Keratinocyte (primary cell): ENCODE data around the gene ACBD3. TPM values are rescaled to one million over a fixed set of nuclear protein-coding genes. Genes with fewer than 3 reads are reported as not detected.

Experiments
- DNase-seq: peaks from one replicate; pipeline ENCODE4 v3.0.0-alpha.2; 2011; ENCODE audit warnings: low read depth, missing footprints, low spot score
- FAIRE-seq: peaks from 2 replicates; lab custom pipeline; 2011; peaks lifted over from hg19 to GRCh38; lab: Jason Lieb, UNC
- H2AFZ ChIP-seq: 2 replicates; pipeline ENCODE4 v1.6.0; 2012; ENCODE audit warnings: low read length, control low read depth, inconsistent platforms; ENCODE audit not compliant: control insufficient read depth
- H3K27ac ChIP-seq: 2 replicates; pipeline ENCODE4 v1.5.1; 2011; ENCODE audit warnings: low read length; ENCODE audit not compliant: control insufficient read depth, insufficient read depth
- H3K27me3 ChIP-seq: 3 replicates; pipeline ENCODE4 v1.6.0; 2011; ENCODE audit warnings: low read length; ENCODE audit not compliant: control insufficient read depth, insufficient read depth; ENCODE audit errors: extremely low read depth
- H3K36me3 ChIP-seq, 2 experiments: 2 replicates in 1 of 2; 3 replicates in 1 of 2; pipeline ENCODE4 v1.5.1; 2011; ENCODE audit warnings: low read length in 2 of 2, mild to moderate bottlenecking in 1 of 2; ENCODE audit not compliant: control insufficient read depth in 2 of 2, insufficient read depth in 2 of 2; ENCODE audit errors: extremely low read depth in 1 of 2
- H3K4me1 ChIP-seq: 3 replicates; pipeline ENCODE4 v1.5.1; 2011; ENCODE audit warnings: low read length; ENCODE audit not compliant: control insufficient read depth, insufficient read depth; ENCODE audit errors: extremely low read depth
- H3K4me2 ChIP-seq: 3 replicates; pipeline ENCODE4 v1.6.0; 2011; ENCODE audit warnings: low read depth, low read length; ENCODE audit not compliant: control insufficient read depth, insufficient read depth; ENCODE audit errors: extremely low read depth
- H3K4me3 ChIP-seq, 3 experiments: fragments of 200-600 bp in 1 of 3; sonication (generic) in 1 of 3; 2 replicates in 2 of 3; 3 replicates in 1 of 3; pipeline ENCODE4 v1.5.1; 2011 to 2016; ENCODE audit warnings: low read length in 3 of 3, mild to moderate bottlenecking in 3 of 3, control low read depth in 2 of 3, inconsistent platforms in 1 of 3, low read depth in 1 of 3, mixed read lengths in 1 of 3, mixed run types in 1 of 3, moderate library complexity in 1 of 3; ENCODE audit not compliant: control insufficient read depth in 2 of 3, insufficient read depth in 2 of 3; ENCODE audit errors: extremely low read depth in 1 of 3
- H3K79me2 ChIP-seq: 2 replicates; pipeline ENCODE4 v1.6.0; 2012; ENCODE audit warnings: low read length; ENCODE audit not compliant: control insufficient read depth, insufficient read depth
- H3K9ac ChIP-seq: 3 replicates; pipeline ENCODE4 v1.6.0; 2011; ENCODE audit warnings: low read length; ENCODE audit not compliant: control insufficient read depth, insufficient read depth; ENCODE audit errors: extremely low read depth
- H3K9me1 ChIP-seq: 3 replicates; pipeline ENCODE4 v1.6.0; 2011; ENCODE audit warnings: low read length; ENCODE audit not compliant: control insufficient read depth, insufficient read depth; ENCODE audit errors: extremely low read depth
- H3K9me3 ChIP-seq: 2 replicates; pipeline ENCODE4 v1.5.1; 2012; ENCODE audit warnings: low read depth, low read length; ENCODE audit not compliant: control insufficient read depth
- H4K20me1 ChIP-seq: 3 replicates; pipeline ENCODE4 v1.6.0; 2011; ENCODE audit warnings: low read length; ENCODE audit not compliant: control insufficient read depth, insufficient read depth; ENCODE audit errors: extremely low read depth
- EZH2 ChIP-seq: IDR thresholded peaks from one replicate; pipeline ENCODE4 v1.6.1; 2012; ENCODE audit warnings: inconsistent platforms, mild to moderate bottlenecking, low read length, moderate library complexity
- dilution Hi-C: fragments of 300-500 bp; cut with MboI; formaldehyde crosslinking; loops from one replicate; pipeline ENCODE4 v1.7.0; 2020; ENCODE audit warnings: low sequenced_read_pairs; ENCODE audit not compliant: extremely low pct_ligation_motif_present
- polyA plus RNA-seq, 5 experiments: library from polyadenylated mRNA; depleted of rRNA in 3 of 5; stranded (reverse) in 3 of 5; stranded (forward) in 1 of 5; unstranded in 1 of 5; fragments of >200 nt; gene quantifications; 1 replicate in 1 of 5; 2 replicates in 3 of 5; 3 replicates in 1 of 5; pipeline versions ENCODE4 v1.2.1 to v1.2.3, GENCODE V29; 2011 to 2012; ENCODE audit warnings: missing spikeins in 2 of 5, low read depth in 1 of 5, low replicate concordance in 1 of 5
- TF ChIP-seq, protein P1 (sequence below), 3 experiments: IDR thresholded peaks in 1 of 3; conservative IDR thresholded peaks in 1 of 3; optimal IDR thresholded peaks in 1 of 3; 2 replicates in 2 of 3; 3 replicates in 1 of 3; pipeline versions ENCODE3 to v1.5.1; 2011; ENCODE audit warnings: low read length in 3 of 3, mild to moderate bottlenecking in 3 of 3, moderate library complexity in 2 of 3, control low read depth in 1 of 3, inconsistent platforms in 1 of 3; ENCODE audit not compliant: insufficient read depth in 2 of 3; ENCODE audit errors: extremely low read depth in 1 of 3

ACBD3 gene
- polyA plus RNA-seq, 1 donor (not counting 4 experiments of a cell fraction or from before 2014, with no cell fraction given) = 43.1 TPM

DNA sequence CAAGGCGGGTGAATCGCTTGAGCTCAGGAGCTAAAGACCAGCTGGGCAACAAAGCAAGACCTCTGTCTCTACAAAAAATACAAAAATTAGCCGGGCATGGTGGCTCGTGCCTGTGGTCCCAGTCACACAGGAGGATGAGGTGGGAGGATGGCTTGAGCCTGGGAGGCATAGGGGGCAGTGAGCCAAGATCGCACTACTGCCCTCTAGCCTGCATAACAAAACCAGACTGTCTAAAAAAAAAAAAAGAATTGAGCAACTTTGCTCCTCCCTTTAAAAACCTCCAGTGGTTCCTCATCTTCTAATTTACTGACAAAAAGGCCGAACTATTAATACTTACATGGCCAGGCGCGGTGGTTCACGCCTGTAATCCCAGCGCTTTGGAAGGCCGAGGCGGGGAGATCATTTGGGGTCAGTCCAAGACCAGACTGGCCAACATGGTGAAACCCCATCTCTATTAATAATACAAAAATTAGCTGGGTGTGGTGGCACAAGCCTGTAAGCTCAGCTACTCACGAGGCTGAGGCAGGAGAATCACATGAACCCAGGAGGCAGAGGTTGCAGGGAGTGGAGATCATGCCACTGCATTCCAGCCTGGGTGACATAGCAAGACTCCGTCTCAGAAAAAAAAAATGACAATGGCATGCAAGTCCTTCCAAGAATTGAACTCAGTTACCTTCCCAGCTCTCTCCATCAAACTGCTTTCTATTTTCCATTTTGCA, 4.4 kb downstream of the ACBD3 start:
- no peak for TF ChIP-seq EZH2
- TF ChIP-seq, protein P1, sequence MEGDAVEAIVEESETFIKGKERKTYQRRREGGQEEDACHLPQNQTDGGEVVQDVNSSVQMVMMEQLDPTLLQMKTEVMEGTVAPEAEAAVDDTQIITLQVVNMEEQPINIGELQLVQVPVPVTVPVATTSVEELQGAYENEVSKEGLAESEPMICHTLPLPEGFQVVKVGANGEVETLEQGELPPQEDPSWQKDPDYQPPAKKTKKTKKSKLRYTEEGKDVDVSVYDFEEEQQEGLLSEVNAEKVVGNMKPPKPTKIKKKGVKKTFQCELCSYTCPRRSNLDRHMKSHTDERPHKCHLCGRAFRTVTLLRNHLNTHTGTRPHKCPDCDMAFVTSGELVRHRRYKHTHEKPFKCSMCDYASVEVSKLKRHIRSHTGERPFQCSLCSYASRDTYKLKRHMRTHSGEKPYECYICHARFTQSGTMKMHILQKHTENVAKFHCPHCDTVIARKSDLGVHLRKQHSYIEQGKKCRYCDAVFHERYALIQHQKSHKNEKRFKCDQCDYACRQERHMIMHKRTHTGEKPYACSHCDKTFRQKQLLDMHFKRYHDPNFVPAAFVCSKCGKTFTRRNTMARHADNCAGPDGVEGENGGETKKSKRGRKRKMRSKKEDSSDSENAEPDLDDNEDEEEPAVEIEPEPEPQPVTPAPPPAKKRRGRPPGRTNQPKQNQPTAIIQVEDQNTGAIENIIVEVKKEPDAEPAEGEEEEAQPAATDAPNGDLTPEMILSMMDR (optimal IDR thresholded peaks at IDR 0.05 in 1 of 3, IDR thresholded peaks at IDR 0.05 in 1 of 3, conservative IDR thresholded peaks at IDR 0.05 in 1 of 3; ENCODE audit: extremely low read depth in 1 of 3, insufficient read depth in 2 of 3, low read length in 3 of 3) = peak; percentile 17 to 63 (median 55)
- dilution Hi-C loops = no loop called here
- Histone ChIP-seq H3K4me3 (no peak overlapping the region), H2AFZ (no peak overlapping the region), H3K27ac (peak overlapping the region; percentile 10), H4K20me1 (peaks cover 5% of the 10 kb centered on the region), H3K4me2 (peak overlapping the region; percentile 17), H3K36me3 (peaks cover 0 to 3% of the 10 kb centered on the region in 2 experiments), H3K9me3 (no peaks in the 10 kb centered on the region), H3K79me2 (peaks cover 90% of the 10 kb centered on the region), H3K9me1 (peaks cover 2% of the 10 kb centered on the region), H3K27me3 (no peaks in the 10 kb centered on the region), H3K4me1 (peaks cover 33% of the 10 kb centered on the region), H3K9ac (no peak overlapping the region)
- DNase-seq = no peak
- FAIRE-seq = no peak

DNA sequence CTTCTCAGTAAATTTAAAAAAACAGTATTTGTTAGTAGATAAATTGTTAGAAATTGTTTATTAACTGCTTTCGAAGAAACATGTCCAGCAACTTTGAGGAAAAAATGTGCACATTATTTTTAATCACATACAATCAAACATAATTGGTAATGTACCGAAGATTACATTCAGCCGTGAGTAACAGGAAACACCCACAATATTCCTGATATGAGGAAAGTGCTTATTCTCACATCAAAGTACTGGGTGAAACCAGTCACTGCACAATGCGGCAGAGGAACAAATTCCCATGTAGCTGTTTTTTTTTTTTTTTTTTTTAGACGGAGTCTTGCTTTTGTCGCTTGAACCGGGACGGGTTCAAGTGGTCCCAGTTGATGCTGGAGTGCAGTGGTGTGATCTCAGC, 9.7 kb downstream of the ACBD3 start:
- dilution Hi-C loops = no loop called here
- H3K4me1 ChIP-seq = peaks cover 8% of the 10 kb centered on the region
- no peak overlapping the region for H2AFZ ChIP-seq
- no peak for DNase-seq
- peaks cover 6% of the 10 kb centered on the region for H4K20me1 ChIP-seq
- no peak overlapping the region for H3K4me3 ChIP-seq
- H3K27me3 ChIP-seq = no peaks in the 10 kb centered on the region
- H3K9me3 ChIP-seq = no peaks in the 10 kb centered on the region
- no peak overlapping the region for H3K9ac ChIP-seq
- H3K79me2 ChIP-seq = peaks cover 94% of the 10 kb centered on the region
- peaks cover 4 to 7% of the 10 kb centered on the region in 2 experiments for H3K36me3 ChIP-seq
- H3K27ac ChIP-seq = no peak overlapping the region
- no peak for FAIRE-seq
- H3K9me1 ChIP-seq = no peaks in the 10 kb centered on the region
- H3K4me2 ChIP-seq = no peak overlapping the region
- TF ChIP-seq, protein P1 (optimal IDR thresholded peaks at IDR 0.05 in 1 of 3, IDR thresholded peaks at IDR 0.05 in 1 of 3, conservative IDR thresholded peaks at IDR 0.05 in 1 of 3; ENCODE audit: extremely low read depth in 1 of 3, insufficient read depth in 2 of 3, low read length in 3 of 3) = no peak
- no peak for TF ChIP-seq EZH2
